Measurements from ENCODE around the gene RGS7. TPM values are rescaled to one million over a fixed set of nuclear protein-coding genes. Genes with fewer than 3 reads are reported as not detected.

The RGS7 gene
- total and polyA plus RNA-seq, 2 of the 4 experiments (the other 2 are of a cell fraction) = 0.58 to 0.72 TPM

DNA sequence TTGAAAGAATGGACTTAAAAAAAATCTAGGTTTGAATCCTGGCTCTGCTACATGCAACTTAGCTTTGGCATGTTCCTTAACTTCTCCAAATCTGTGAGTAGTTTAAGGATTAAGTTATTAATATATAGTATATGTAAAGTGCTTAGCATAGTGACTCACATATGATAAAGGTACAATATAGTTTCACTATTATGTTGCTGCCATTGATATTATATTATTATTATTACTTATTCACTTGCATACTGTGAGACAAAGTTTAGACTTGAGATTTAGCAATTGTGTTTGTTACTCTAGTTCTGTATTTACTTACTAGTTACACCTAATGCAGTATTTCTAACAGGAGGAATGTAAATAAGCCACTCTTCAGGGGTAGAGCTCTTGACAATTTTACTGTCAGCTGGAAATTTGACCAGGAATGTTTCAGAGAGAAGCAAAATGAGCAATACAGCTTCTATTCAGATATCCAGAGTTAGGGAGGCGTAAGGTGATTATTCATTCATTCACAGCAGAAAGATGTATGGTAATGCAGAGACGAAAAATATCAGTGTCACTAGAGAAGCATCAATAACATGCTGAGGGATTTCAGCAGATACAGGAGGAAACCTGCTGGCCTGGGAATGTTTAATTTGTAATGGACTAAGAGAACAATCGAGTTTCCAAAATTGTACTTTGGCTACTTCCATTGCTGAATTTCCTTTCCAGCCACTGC lies 25.5 kb downstream of the RGS7 start:
- Histone ChIP-seq H2BK15ac (ENCODE audit: low read depth, low read length) (no peak overlapping the region), H4K5ac (ENCODE audit: low read depth, low read length) (no peak overlapping the region), H3K14ac (replicated peaks; ENCODE audit: low read depth, low read length) (no peak overlapping the region), H2AK5ac (ENCODE audit: low read depth, low read length) (no peak overlapping the region), H4K8ac (ENCODE audit: low read depth in 2 of 2, low read length in 2 of 2) (no peak overlapping the region), H2AK9ac (replicated peaks; ENCODE audit: low read depth, low read length, poor library complexity) (no peak overlapping the region), H2AFZ (replicated peaks; ENCODE audit: low read length, poor library complexity) (no peak overlapping the region), H3K9me1 (ENCODE audit: insufficient read depth, low read length) (no peaks in the 10 kb centered on the region), H2BK20ac (ENCODE audit: low read depth, low read length) (no peak overlapping the region), H2BK120ac (ENCODE audit: low read depth, low read length) (no peak overlapping the region), H3K4me3 (ENCODE audit: insufficient read depth, low read depth, low read length) (no peak overlapping the region), H3K79me1 (ENCODE audit: low read depth in 1 of 2, low read length in 2 of 2) (no peaks in the 10 kb centered on the region), H4K91ac (ENCODE audit: insufficient read depth, low read depth, low read length) (no peak overlapping the region), H3K9ac (ENCODE audit: low read depth, low read length) (no peak overlapping the region), H2BK5ac (ENCODE audit: low read depth, low read length, poor library complexity, severe bottlenecking) (no peak overlapping the region), H3K4me2 (ENCODE audit: low read depth, low read length) (no peak overlapping the region), H3K4ac (ENCODE audit: low read depth, low read length) (no peak overlapping the region), H3K27me3 (ENCODE audit: control insufficient read depth, insufficient read depth, low read length) (no peaks in the 10 kb centered on the region), H3K56ac (ENCODE audit: extremely low read depth, insufficient read depth, low read length) (no peak overlapping the region), H3K36me3 (ENCODE audit: control insufficient read depth, insufficient read depth, low read length) (no peaks in the 10 kb centered on the region), H4K20me1 (ENCODE audit: insufficient read depth, low read length) (no peaks in the 10 kb centered on the region), H3K9me3 (ENCODE audit: control insufficient read depth, insufficient read depth, low read length) (no peaks in the 10 kb centered on the region), H3K23ac (ENCODE audit: low read depth, low read length) (no peak overlapping the region), H3K18ac (ENCODE audit: low read depth, low read length) (no peak overlapping the region), H3K27ac (ENCODE audit: insufficient read depth, low read length) (no peak overlapping the region), H3K4me1 (ENCODE audit: control insufficient read depth, insufficient read depth, low read length) (no peaks in the 10 kb centered on the region)
- intact Hi-C loops (cut with micrococcal nuclease) (no loop called here), dilution Hi-C loops (cut with HindIII; ENCODE audit: low sequenced_read_pairs, unreplicated experiment) (no loop called here), in situ Hi-C loops (cut with MboI; ENCODE audit: low sequenced_read_pairs) (no loop called here)
- no peak for DNase-seq
- POLR2A ChIA-PET (ENCODE audit: unreplicated experiment) = no interaction called here
- BruUV-seq (replicated peaks) = no TSS peak
- ATAC-seq (ENCODE audit: low read depth) = no peak
- no peak for TF ChIP-seq POLR2A (IDR thresholded peaks at IDR 0.05; ENCODE audit: low read depth, low read length)
- TF ChIP-seq CTCF (conservative IDR thresholded peaks at IDR 0.05; ENCODE audit: low read depth, low read length) = no peak
- TF ChIP-seq RCOR1 (IDR thresholded peaks at IDR 0.05; ENCODE audit: insufficient replicate concordance, low read length) = no peak
- TF ChIP-seq MXI1 (IDR thresholded peaks at IDR 0.05; ENCODE audit: borderline replicate concordance, low read depth, low read length) = no peak
- no peak for TF ChIP-seq MAZ (IDR thresholded peaks at IDR 0.05; ENCODE audit: borderline replicate concordance, low read depth, low read length)
- no peak for TF ChIP-seq MAFK (IDR thresholded peaks at IDR 0.05; ENCODE audit: low read depth, low read length)
- TF ChIP-seq RFX5 (IDR thresholded peaks at IDR 0.05; ENCODE audit: low read depth, low read length) = no peak
- TF ChIP-seq, protein P1, sequence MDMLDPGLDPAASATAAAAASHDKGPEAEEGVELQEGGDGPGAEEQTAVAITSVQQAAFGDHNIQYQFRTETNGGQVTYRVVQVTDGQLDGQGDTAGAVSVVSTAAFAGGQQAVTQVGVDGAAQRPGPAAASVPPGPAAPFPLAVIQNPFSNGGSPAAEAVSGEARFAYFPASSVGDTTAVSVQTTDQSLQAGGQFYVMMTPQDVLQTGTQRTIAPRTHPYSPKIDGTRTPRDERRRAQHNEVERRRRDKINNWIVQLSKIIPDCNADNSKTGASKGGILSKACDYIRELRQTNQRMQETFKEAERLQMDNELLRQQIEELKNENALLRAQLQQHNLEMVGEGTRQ (IDR thresholded peaks at IDR 0.05; ENCODE audit: low read depth, low read length) = no peak
- CTCF ChIA-PET = no interaction called here
- WGBS, 2 experiments (ENCODE audit: extremely low coverage in 2 of 2, insufficient read length in 1 of 2) = no CpG with 5 or more reads among the region's 3 CpGs

Data from IMR-90 (cell line).